ENCODE data around the gene CAPN13. TPM values are rescaled to one million over a fixed set of nuclear protein-coding genes. Genes with fewer than 3 reads are reported as not detected.

Gene CAPN13
- total RNA-seq, 6 donors from 2014 or later: 9.4 to 46.1 (median 17.5) TPM

- no peak for ATAC-seq (ENCODE audit: low FRiP score in 2 of 2)
- Histone ChIP-seq H3K4me1 (no peaks in the 10 kb centered on the region), H3K27me3 (peaks cover 0 to 3% (median 0%) of the 10 kb centered on the region in 4 donors), H3K4me3 (no peak overlapping the region), H3K27ac (no peak overlapping the region), H3K9me3 (no peaks in the 10 kb centered on the region), H3K36me3 (no peaks in the 10 kb centered on the region)
- TF ChIP-seq EP300 (IDR thresholded peaks at IDR 0.05) (no peak), POLR2A (IDR thresholded peaks at IDR 0.05) (no peak), POLR2AphosphoS5 (IDR thresholded peaks at IDR 0.05) (no peak)
- TF ChIP-seq, protein P1, sequence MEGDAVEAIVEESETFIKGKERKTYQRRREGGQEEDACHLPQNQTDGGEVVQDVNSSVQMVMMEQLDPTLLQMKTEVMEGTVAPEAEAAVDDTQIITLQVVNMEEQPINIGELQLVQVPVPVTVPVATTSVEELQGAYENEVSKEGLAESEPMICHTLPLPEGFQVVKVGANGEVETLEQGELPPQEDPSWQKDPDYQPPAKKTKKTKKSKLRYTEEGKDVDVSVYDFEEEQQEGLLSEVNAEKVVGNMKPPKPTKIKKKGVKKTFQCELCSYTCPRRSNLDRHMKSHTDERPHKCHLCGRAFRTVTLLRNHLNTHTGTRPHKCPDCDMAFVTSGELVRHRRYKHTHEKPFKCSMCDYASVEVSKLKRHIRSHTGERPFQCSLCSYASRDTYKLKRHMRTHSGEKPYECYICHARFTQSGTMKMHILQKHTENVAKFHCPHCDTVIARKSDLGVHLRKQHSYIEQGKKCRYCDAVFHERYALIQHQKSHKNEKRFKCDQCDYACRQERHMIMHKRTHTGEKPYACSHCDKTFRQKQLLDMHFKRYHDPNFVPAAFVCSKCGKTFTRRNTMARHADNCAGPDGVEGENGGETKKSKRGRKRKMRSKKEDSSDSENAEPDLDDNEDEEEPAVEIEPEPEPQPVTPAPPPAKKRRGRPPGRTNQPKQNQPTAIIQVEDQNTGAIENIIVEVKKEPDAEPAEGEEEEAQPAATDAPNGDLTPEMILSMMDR (IDR thresholded peaks at IDR 0.05): no peak
- no peak for DNase-seq
- WGBS, 2 donors: 86% methylated on average over 6 to 12 of the region's 12 CpGs
Measured at GRCh38 chr2:30765876-30766470, 41.3 kb downstream of the CAPN13 start.

- H3K27ac ChIP-seq: no peak overlapping the region
- ATAC-seq (ENCODE audit: low FRiP score in 2 of 2): no peak
Measured at GRCh38 chr2:30765191-30765590, 42.1 kb downstream of the CAPN13 start.

GRCh38 chr2:30764021-30764800, 43.0 kb downstream of the CAPN13 start:
- H3K27ac ChIP-seq: no peak overlapping the region
- peaks cover 0 to 3% (median 0%) of the 10 kb centered on the region in 4 donors for H3K27me3 ChIP-seq
- TF ChIP-seq POLR2A (IDR thresholded peaks at IDR 0.05): no peak
- no peak for TF ChIP-seq POLR2AphosphoS5 (IDR thresholded peaks at IDR 0.05)
- TF ChIP-seq EP300 (IDR thresholded peaks at IDR 0.05): no peak
- TF ChIP-seq, protein P1 (IDR thresholded peaks at IDR 0.05): no peak
- no peaks in the 10 kb centered on the region for H3K36me3 ChIP-seq
- DNase-seq (peak in 1 of 2 donors; percentile 11), ATAC-seq (ENCODE audit: low FRiP score in 2 of 2) (no peak)
- H3K4me1 ChIP-seq: no peaks in the 10 kb centered on the region
- WGBS, 2 donors: 79 to 89% methylated on average over 7 to 12 of the region's 12 CpGs
- H3K9me3 ChIP-seq: no peaks in the 10 kb centered on the region
- no peak overlapping the region for H3K4me3 ChIP-seq

More at GRCh38 chr2:30765191-30765590, 42.1 kb downstream of the CAPN13 start:
- Histone ChIP-seq H3K27me3 (peaks cover 0 to 3% (median 0%) of the 10 kb centered on the region in 4 donors), H3K4me3 (no peak overlapping the region), H3K36me3 (no peaks in the 10 kb centered on the region), H3K4me1 (no peaks in the 10 kb centered on the region), H3K9me3 (no peaks in the 10 kb centered on the region)
- DNase-seq: peak in 1 of 2 donors; percentile 7
- 62 to 83% methylated on average over 4 of the region's 4 CpGs for whole genome bisulfite sequencing, 2 donors
- TF ChIP-seq POLR2AphosphoS5 (IDR thresholded peaks at IDR 0.05) (no peak), EP300 (IDR thresholded peaks at IDR 0.05) (no peak), POLR2A (IDR thresholded peaks at IDR 0.05) (no peak)
- TF ChIP-seq, protein P1 (IDR thresholded peaks at IDR 0.05): no peak

DNA sequence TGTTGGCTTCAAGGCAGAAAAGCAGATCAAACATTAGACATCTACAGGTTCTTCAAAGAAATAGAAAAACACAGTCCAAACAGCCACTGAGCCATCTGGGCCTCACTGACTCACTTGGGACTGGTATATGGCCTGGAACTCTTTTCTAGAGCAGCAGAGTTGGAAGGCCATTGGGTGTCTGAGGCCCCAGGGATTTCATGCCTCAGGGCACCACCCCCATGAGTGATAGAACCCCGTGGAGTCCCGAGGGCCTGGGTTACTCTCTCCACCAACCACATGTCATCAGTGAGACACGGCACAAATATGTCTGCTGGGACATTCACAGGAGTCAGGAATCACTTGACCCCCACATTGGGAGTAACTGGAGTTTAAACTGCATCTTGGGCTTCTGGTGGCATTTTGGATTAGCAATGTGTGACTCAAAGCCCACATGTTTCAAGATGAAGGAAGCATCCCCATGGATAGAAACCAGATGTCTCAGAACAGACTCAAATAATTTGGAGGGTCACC, 44.0 kb downstream of the CAPN13 start:
- TF ChIP-seq EP300 (IDR thresholded peaks at IDR 0.05): no peak
- no peak for TF ChIP-seq POLR2AphosphoS5 (IDR thresholded peaks at IDR 0.05)
- TF ChIP-seq, protein P1 (IDR thresholded peaks at IDR 0.05): no peak
- no peak for TF ChIP-seq POLR2A (IDR thresholded peaks at IDR 0.05)
- Histone ChIP-seq H3K9me3 (no peaks in the 10 kb centered on the region), H3K36me3 (no peaks in the 10 kb centered on the region), H3K27me3 (no peaks in the 10 kb centered on the region), H3K27ac (no peak overlapping the region), H3K4me1 (no peaks in the 10 kb centered on the region), H3K4me3 (no peak overlapping the region)
- WGBS, 2 donors: 91 to 100% methylated on average over 2 to 3 of the region's 3 CpGs
- no peak for ATAC-seq (ENCODE audit: low FRiP score in 2 of 2)
- peak in 1 of 2 donors; percentile 6 for DNase-seq

Data from upper lobe of left lung (tissue), 6 donors.